K562 (cell line): ENCODE results near the gene A4GNT.

Experiments used
- BRD9 ChIP-seq: fragments of 450-650 bp; IDR thresholded peaks from 2 replicates; pipeline ENCODE4 v1.6.1; 2018; ENCODE audit warnings: low read depth; ENCODE audit not compliant: partially characterized antibody
- CBX5 ChIP-seq: IDR thresholded peaks from 2 replicates; pipeline ENCODE4 v1.6.1; 2014; ENCODE audit warnings: low read depth, borderline replicate concordance
- CTCF ChIP-seq, 3 experiments: IDR thresholded peaks in 2 of 3; conservative IDR thresholded peaks in 1 of 3; 2 replicates each; pipeline ENCODE4 v1.5.1; 2011 to 2012; ENCODE audit warnings: low read length in 3 of 3, mild to moderate bottlenecking in 3 of 3, control low read depth in 2 of 3, improper control_type of control experiment in 1 of 3, inconsistent platforms in 1 of 3, low read depth in 1 of 3, mixed read lengths in 1 of 3, moderate library complexity in 1 of 3; ENCODE audit not compliant: insufficient read depth in 2 of 3
- ESRRA ChIP-seq: fragments of 450-650 bp; IDR thresholded peaks from 2 replicates; pipeline ENCODE4 v1.6.1; 2014; ENCODE audit warnings: low read depth, mild to moderate bottlenecking, moderate library complexity, borderline replicate concordance
- GATAD2A ChIP-seq: fragments of 450-650 bp; IDR thresholded peaks from 2 replicates; pipeline ENCODE4 v1.6.1; 2017
- LCOR ChIP-seq: sonication (generic); formaldehyde crosslinking; IDR thresholded peaks from 2 replicates; pipeline ENCODE4 v1.8.0; 2022; ENCODE audit warnings: mild to moderate bottlenecking, missing genetic modification reagents
- MED1 ChIP-seq: sonication (generic); formaldehyde crosslinking; IDR thresholded peaks from 2 replicates; pipeline ENCODE4 v1.8.1; 2023; ENCODE audit warnings: missing genetic modification reagents, borderline replicate concordance
- MYC ChIP-seq, 2 experiments: fragments of 250-450 bp in 1 of 2; sonication (Bioruptor Pico) in 1 of 2; IDR thresholded peaks; 2 replicates each; pipeline versions ENCODE4 v1.5.1 to v1.6.1; 2012 to 2021; ENCODE audit warnings: low read depth in 2 of 2, borderline replicate concordance in 1 of 2, improper control_type of control experiment in 1 of 2, low read length in 1 of 2, mild to moderate bottlenecking in 1 of 2, moderate library complexity in 1 of 2
- POLR2A ChIP-seq: fragments of 450-650 bp; conservative IDR thresholded peaks from 2 replicates; pipeline ENCODE4 v1.6.1; 2016
- RFX5 ChIP-seq: IDR thresholded peaks from 2 replicates; pipeline ENCODE4 v1.6.1; 2011; ENCODE audit warnings: low read depth, mild to moderate bottlenecking, improper control_type of control experiment, low read length
- SP1 ChIP-seq: sonication (generic); formaldehyde crosslinking; IDR thresholded peaks from 2 replicates; pipeline ENCODE4 v1.8.1; 2022; ENCODE audit warnings: mild to moderate bottlenecking, missing genetic modification reagents
- ZNF592 ChIP-seq: fragments of 450-650 bp; IDR thresholded peaks from 2 replicates; pipeline ENCODE4 v1.6.1; 2017; ENCODE audit warnings: antibody characterized with exemption, mild to moderate bottlenecking
- ZNF76 ChIP-seq: fragments of 250-450 bp; sonication (Bioruptor Pico); IDR thresholded peaks from 2 replicates; pipeline ENCODE4 v1.4.0; 2020; ENCODE audit warnings: mild to moderate bottlenecking, moderate library complexity, borderline replicate concordance

- TF ChIP-seq BRD9 (no peak), CBX5 (no peak), GATAD2A (no peak), MYC (IDR thresholded peaks at IDR 0.05; ENCODE audit: low read depth, low read length) (no peak), MYC (CRISPR knock-in tag; IDR thresholded peaks at IDR 0.05; ENCODE audit: borderline replicate concordance, low read depth) (no peak), ESRRA (no peak), MED1 (CRISPR knock-in tag) (no peak), RFX5 (no peak), ZNF76 (CRISPR knock-in tag) (no peak), POLR2A (no peak), CTCF (IDR thresholded peaks at IDR 0.05 in 2 of 3, conservative IDR thresholded peaks at IDR 0.05 in 1 of 3; ENCODE audit: insufficient read depth in 2 of 3, low read depth in 1 of 3, low read length in 3 of 3) (no peak), ZNF592 (no peak), LCOR (CRISPR knock-in tag) (no peak), SP1 (CRISPR knock-in tag) (no peak)
Measured at GRCh38 chr3:138082992-138083386, 49.2 kb downstream of the A4GNT start.
